ENCODE data around the gene CPE. TPM values are rescaled to one million over a fixed set of nuclear protein-coding genes. Genes with fewer than 3 reads are reported as not detected.

Gene CPE
- total and polyA plus RNA-seq, 2 donors (not counting 3 experiments of a cell fraction or from before 2014, with no cell fraction given), result 2.7 to 9.2 TPM

- POLR2A ChIA-PET, result no interaction called here
- TF ChIP-seq POLR2AphosphoS5 (IDR thresholded peaks at IDR 0.05; ENCODE audit: insufficient read depth, low read depth, low read length), result no peak
- no peak for TF ChIP-seq EZH2 (IDR thresholded peaks at IDR 0.05; ENCODE audit: borderline replicate concordance, low read depth, low read length, severe bottlenecking)
- TF ChIP-seq MAX (IDR thresholded peaks at IDR 0.05; ENCODE audit: insufficient read depth, insufficient read length), result no peak
- TF ChIP-seq FOS (IDR thresholded peaks at IDR 0.05; ENCODE audit: borderline replicate concordance, insufficient read depth, low read length), result no peak
- no peak for TF ChIP-seq MYC (IDR thresholded peaks at IDR 0.05; ENCODE audit: low read depth, low read length)
- TF ChIP-seq CTCF (IDR thresholded peaks at IDR 0.05; ENCODE audit: extremely low read depth in 1 of 2, insufficient read depth in 1 of 2, low read depth in 1 of 2, low read length in 2 of 2), result no peak
- no peak for TF ChIP-seq GATA2 (IDR thresholded peaks at IDR 0.05; ENCODE audit: insufficient read depth, insufficient read length, low read depth, low read length)
- TF ChIP-seq JUN (IDR thresholded peaks at IDR 0.05; ENCODE audit: borderline replicate concordance, insufficient read depth, insufficient read length, low read depth), result no peak
- no peak for TF ChIP-seq POLR2A (IDR thresholded peaks at IDR 0.05; ENCODE audit: low read depth, low read length)
- BruUV-seq (replicated peaks), result no TSS peak
- no peaks in the 10 kb centered on the region for H3K9me3 ChIP-seq (replicated peaks; ENCODE audit: control insufficient read depth, insufficient read depth, low read length)
- no peaks in the 10 kb centered on the region for H3K9me1 ChIP-seq (replicated peaks; ENCODE audit: control insufficient read depth, extremely low read depth, insufficient read depth, low read length)
- H4K20me1 ChIP-seq (replicated peaks; ENCODE audit: control insufficient read depth, extremely low read depth, insufficient read depth, low read length), result no peaks in the 10 kb centered on the region
- intact Hi-C loops (cut with micrococcal nuclease), result no loop called here
- FAIRE-seq, result no peak
- H2AFZ ChIP-seq (ENCODE audit: low read depth, low read length), result no peak overlapping the region
- no peaks in the 10 kb centered on the region for H3K27me3 ChIP-seq (ENCODE audit: control insufficient read depth in 2 of 2, insufficient read depth in 2 of 2, low read length in 2 of 2)
- H3K4me3 ChIP-seq (replicated peaks in 1 of 3; ENCODE audit: insufficient read depth in 1 of 3, low read depth in 1 of 3, low read length in 3 of 3), result no peak overlapping the region
- no peaks in the 10 kb centered on the region for H3K4me1 ChIP-seq (ENCODE audit: control insufficient read depth, extremely low read depth, insufficient read depth, low read length)
- H3K36me3 ChIP-seq (ENCODE audit: control insufficient read depth in 2 of 2, extremely low read depth in 1 of 2, insufficient read depth in 2 of 2, low read length in 2 of 2), result no peaks in the 10 kb centered on the region
- H3K9ac ChIP-seq (replicated peaks; ENCODE audit: extremely low read depth, insufficient read depth, low read length), result no peak overlapping the region
- dilution Hi-C loops (cut with MboI; ENCODE audit: extremely low pct_ligation_motif_present, low sequenced_read_pairs), result no loop called here
- CTCF ChIA-PET, result no interaction called here
- no peak overlapping the region for H3K27ac ChIP-seq (ENCODE audit: insufficient read depth, low read depth, low read length)
- DNase-seq (ENCODE audit: low read depth, low spot score), result no peak
- H3K79me2 ChIP-seq (ENCODE audit: control insufficient read depth, insufficient read depth, low read length), result no peaks in the 10 kb centered on the region
- no peak overlapping the region for H3K4me2 ChIP-seq (ENCODE audit: insufficient read depth, low read length)
Observed at GRCh38 chr4:165474784-165475705, 96.2 kb downstream of the CPE start.

All from endothelial cell of umbilical vein (primary cell).